GM18505 (cell line): ENCODE data around the gene PHF2.

Source experiments
- ATAC-seq: cut with Tn5 transposase; IDR thresholded peaks from one replicate; pipeline ENCODE4 v1.9.1; 2021; ENCODE audit not compliant: unreplicated experiment
- POLR2A ChIP-seq: IDR thresholded peaks from 4 replicates; pipeline ENCODE4 v1.6.1; 2011; ENCODE audit warnings: borderline replicate concordance; ENCODE audit not compliant: insufficient read depth, insufficient read length; ENCODE audit errors: extremely low read depth

PHF2 gene

DNA sequence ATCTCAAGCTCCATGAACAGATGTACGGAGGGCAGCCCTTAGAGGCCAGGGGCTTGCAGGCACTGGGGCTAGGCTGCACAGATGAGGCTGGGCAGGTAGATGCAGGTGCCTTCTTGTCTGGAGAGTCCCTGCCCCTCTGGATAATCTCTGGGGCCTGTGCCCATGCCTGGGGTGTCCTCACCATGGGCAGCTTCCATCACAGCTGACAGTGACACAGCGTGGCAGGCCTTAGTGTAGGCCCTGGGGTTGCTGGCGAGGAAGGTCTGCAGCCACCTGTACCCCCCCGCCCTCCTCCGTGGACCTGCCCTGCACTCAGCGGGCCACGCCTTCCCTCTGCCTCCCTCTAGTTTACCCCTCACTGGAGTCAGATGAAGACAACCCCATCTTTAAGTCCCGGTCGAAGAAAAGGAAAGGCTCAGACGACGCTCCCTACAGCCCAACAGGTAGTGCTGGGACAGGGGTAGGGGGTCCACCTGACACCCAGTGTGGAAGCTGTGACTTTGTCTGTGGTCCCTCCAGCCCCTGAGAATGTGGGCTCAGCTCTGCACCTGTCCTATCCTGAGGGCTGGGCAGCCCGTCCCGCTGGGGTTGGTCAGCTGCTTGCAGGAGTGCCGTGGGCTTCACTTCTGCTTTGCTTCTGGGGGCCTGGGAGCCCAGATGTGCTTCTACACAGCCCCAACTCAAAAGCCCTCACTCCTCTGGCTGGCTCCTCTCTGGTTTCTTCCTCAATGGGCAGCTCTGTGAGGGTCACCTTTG is 98.4 kb downstream of the PHF2 start:
- no peak for TF ChIP-seq POLR2A
- ATAC-seq, result no peak

- ATAC-seq, result no peak
These were observed 99.2 kb downstream of the PHF2 start for GRCh38 chr9:93675336-93676150.

DNA sequence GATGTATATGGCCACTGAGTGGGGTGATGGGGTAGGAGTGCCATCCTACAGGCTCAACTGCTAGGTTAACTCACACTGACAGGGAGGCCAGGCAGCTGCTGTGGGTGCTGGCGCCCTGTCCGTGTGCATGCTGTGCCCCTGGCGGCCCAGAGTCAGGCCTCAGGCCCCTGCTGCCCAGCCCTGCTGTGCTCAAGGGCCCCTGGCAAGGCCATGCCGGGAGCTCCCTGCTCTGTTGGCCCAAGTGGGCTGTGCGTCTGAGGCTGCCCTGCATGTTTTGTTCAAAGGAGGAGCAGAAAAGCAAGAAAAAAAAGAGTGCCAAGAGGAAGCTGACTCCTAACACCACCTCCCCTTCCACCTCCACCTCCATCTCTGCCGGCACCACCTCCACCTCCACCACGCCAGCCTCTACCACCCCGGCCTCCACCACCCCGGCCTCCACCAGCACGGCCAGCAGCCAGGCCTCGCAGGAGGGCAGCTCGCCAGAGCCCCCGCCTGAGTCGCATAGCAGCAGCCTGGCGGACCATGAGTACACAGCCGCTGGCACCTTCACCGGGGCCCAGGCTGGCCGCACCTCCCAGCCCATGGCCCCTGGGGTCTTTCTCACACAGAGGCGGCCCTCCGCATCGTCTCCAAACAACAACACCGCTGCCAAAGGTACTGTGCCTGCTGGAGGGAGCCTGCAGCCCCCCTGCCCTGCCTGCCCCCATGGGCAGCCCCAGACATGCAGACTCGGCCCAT is 100.1 kb downstream of the PHF2 start:
- ATAC-seq, result no peak
- no peak for TF ChIP-seq POLR2A

More at GRCh38 chr9:93675336-93676150, 99.2 kb downstream of the PHF2 start:
- no peak for TF ChIP-seq POLR2A

GRCh38 chr9:93677048-93677571 is 100.7 kb downstream of the PHF2 start:
- no peak for TF ChIP-seq POLR2A
- no peak for ATAC-seq

DNA sequence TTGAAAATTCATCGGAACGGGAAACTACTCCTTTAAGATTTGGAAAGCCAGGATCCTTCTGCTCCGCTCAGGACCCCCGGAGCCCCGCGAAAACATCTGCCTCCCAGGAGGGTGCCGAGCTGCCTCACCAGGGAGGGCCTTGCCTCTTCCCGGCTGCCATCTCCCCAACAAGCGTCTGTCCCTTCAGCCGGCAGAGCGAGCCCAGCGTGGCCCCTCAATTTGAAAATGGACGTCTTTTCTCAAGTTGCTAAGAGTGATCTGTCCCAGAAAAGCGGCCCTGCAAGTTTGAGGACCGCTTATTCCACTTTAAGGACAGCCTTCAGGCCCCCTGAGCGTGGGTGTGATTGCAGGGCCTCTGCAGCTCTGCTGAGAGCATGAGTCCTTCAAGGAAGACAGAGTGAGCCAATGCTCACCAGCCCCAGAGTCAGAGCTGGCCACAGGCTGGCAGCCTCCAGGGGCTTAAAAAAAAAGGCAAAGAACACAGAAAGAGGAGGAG is 101.3 kb downstream of the PHF2 start:
- no peak for ATAC-seq
- TF ChIP-seq POLR2A, result no peak

DNA sequence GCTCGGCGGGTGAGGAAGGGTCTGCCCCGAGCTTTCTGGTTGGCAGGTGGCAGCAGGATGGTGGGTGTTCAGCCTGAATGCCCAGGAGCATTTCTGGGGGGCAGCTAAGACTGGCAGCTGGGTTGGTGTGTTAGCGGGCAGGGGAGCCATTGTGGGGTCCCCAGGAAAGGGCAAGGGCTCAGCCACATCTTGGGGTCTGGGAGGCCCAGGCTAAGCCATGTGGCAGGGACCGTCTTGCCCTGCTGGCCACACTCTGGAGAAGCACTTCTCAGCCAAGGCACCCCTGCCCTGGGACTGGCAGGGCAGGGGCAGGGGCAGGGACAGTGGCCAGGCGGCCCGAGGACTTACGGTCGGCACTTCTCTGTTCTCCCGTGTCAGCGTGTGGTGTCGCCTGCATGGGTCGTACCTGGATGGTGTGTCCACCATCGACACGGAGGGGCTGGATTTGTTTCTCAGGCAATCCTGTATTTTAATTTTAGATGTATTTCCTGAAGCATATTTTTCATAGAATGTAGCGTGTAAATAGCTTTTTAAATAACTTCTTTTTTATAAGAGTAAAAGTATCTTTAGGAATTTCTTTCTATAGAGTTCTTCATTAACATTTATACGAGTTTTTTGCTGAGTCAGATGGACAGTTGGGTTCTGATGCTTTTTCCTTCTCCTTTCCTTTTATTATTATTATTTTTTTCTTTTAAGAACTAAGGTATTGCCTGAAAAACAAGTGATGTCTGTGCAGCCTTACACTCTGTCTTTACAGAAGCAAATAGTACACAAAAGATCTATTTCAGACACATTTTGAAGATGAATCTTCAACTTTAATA is 102.0 kb downstream of the PHF2 start:
- no peak for TF ChIP-seq POLR2A
- ATAC-seq, result no peak

GRCh38 chr9:93679536-93680442 is 103.4 kb downstream of the PHF2 start:
- TF ChIP-seq POLR2A, result no peak
- ATAC-seq, result no peak

DNA sequence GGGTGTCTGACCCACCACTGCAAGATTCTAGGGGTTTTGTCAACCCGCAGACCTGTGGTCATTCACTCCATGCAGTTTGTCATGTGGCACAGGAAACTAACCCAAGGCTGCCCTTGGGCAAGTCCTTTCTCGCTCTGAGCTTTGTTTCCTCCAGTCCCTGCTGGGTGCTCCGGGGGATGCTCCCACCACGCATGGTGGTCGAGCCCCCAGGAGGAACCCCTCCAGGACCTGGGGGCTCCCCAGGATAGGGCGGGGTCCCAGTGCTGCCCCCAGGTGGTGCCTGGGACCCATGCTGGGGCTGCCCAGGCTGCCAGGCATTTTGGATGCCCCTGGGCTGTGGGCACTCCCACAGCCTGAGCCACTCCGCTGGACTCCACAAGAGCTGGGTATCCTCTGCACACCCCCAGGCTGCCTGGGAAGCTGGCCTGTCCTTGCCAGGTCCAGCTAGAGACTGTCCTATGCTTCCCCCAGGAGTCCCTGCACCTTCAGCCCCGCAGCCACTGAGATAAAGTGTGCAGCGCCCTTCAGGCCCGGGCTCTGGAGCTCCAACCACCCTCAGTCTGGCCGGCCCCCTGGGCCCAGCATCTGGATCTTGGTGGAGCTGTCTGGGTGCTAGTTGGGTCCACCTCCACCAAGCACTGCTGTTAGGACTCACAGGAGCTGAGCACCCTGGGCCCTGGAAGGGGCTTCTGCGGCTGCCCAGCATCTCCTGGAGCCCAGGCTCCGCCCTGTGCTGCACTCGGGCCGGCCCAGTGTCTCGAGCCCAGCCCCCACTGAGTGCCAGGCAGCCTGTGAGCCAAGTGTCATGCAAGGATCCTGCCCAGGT is 104.3 kb downstream of the PHF2 start:
- no peak for ATAC-seq
- no peak for TF ChIP-seq POLR2A

- no peak for TF ChIP-seq POLR2A
- no peak for ATAC-seq
These were observed 105.1 kb downstream of the PHF2 start for GRCh38 chr9:93681269-93682154.
